Central memory CD8-positive, alpha-beta T cell (primary cell): ENCODE data around the gene CCDC194.

Source experiments
- ATAC-seq: fragments of 150-1000 bp; cut with Tn5 transposase; replicated peaks from 2 replicates; pipeline ENCODE4 v1.10.0; 2022; ENCODE audit warnings: mild to moderate bottlenecking, moderate FRiP score, moderate number of reproducible peaks; ENCODE audit not compliant: poor library complexity, severe bottlenecking; ENCODE audit errors: extremely low read depth
- DNase-seq, 2 donors: peaks; one replicate each; pipeline ENCODE4 v3.0.0; 2021; ENCODE audit warnings: low spot score in 2 of 2
- H3K27ac Mint-ChIP-seq: one replicate; pipeline ENCODE4 v1.8.0; 2022; ENCODE audit warnings: low read depth, mild to moderate bottlenecking, moderate library complexity, mixed read lengths
- H3K27me3 Mint-ChIP-seq: one replicate; pipeline ENCODE4 v1.8.0; 2022; ENCODE audit warnings: mixed read lengths
- H3K36me3 Mint-ChIP-seq: one replicate; pipeline ENCODE4 v1.8.0; 2022; ENCODE audit warnings: mild to moderate bottlenecking, moderate library complexity, mixed read lengths; ENCODE audit not compliant: insufficient read depth
- H3K4me1 Mint-ChIP-seq: one replicate; pipeline ENCODE4 v1.8.0; 2022; ENCODE audit warnings: mixed read lengths
- H3K4me3 Mint-ChIP-seq: one replicate; pipeline ENCODE4 v1.8.0; 2022; ENCODE audit warnings: mild to moderate bottlenecking, moderate library complexity, mixed read lengths
- H3K9me3 Mint-ChIP-seq: one replicate; pipeline ENCODE4 v1.8.0; 2022; ENCODE audit warnings: mixed read lengths

The CCDC194 gene

GRCh38 chr19:17352608-17353280 is 41.3 kb downstream of the CCDC194 start:
- ATAC-seq (no peak), DNase-seq (no peak)
- Mint-ChIP-seq H3K27ac (no peak overlapping the region), H3K36me3 (peaks cover 2% of the 10 kb centered on the region), H3K4me3 (no peak overlapping the region), H3K9me3 (no peaks in the 10 kb centered on the region), H3K4me1 (no peaks in the 10 kb centered on the region), H3K27me3 (peaks cover 42% of the 10 kb centered on the region)

GRCh38 chr19:17351815-17352435 is 42.1 kb downstream of the CCDC194 start:
- peaks cover 49% of the 10 kb centered on the region for H3K27me3 Mint-ChIP-seq
- no peaks in the 10 kb centered on the region for H3K4me1 Mint-ChIP-seq
- H3K36me3 Mint-ChIP-seq = peaks cover 2% of the 10 kb centered on the region
- no peaks in the 10 kb centered on the region for H3K9me3 Mint-ChIP-seq
- ATAC-seq (no peak), DNase-seq (no peak)
- H3K4me3 Mint-ChIP-seq = no peak overlapping the region
- no peak overlapping the region for H3K27ac Mint-ChIP-seq

GRCh38 chr19:17348700-17349099 is 45.3 kb downstream of the CCDC194 start:
- Mint-ChIP-seq H3K4me1 (peaks cover 6% of the 10 kb centered on the region), H3K27me3 (peaks cover 45% of the 10 kb centered on the region), H3K27ac (no peak overlapping the region), H3K4me3 (no peak overlapping the region), H3K9me3 (no peaks in the 10 kb centered on the region), H3K36me3 (peaks cover 2% of the 10 kb centered on the region)
- ATAC-seq = no peak
- no peak for DNase-seq

DNA sequence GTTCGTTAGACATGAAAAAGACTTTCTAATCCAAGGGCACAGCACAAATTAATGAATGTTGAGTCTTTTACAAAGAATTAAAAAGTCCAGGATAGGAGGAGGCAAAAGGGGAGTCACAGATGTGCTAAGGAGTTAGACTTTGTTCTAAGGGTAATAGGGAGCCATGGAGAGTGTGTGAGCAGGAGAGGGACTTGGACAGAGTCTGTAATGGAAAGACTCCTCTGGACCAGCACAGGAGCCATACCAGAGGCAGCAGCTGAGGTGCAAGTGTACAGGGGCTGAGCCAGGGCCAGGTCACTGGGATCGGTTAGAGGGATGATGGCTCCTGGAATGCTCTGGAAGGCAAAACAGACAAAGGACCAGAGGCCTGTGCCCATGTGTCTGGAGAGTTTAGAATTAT is 46.1 kb downstream of the CCDC194 start:
- H3K9me3 Mint-ChIP-seq = no peaks in the 10 kb centered on the region
- H3K27ac Mint-ChIP-seq = no peak overlapping the region
- no peak overlapping the region for H3K4me3 Mint-ChIP-seq
- ATAC-seq = no peak
- H3K27me3 Mint-ChIP-seq = peaks cover 36% of the 10 kb centered on the region
- no peak for DNase-seq
- H3K4me1 Mint-ChIP-seq = peaks cover 6% of the 10 kb centered on the region
- H3K36me3 Mint-ChIP-seq = no peaks in the 10 kb centered on the region

DNA sequence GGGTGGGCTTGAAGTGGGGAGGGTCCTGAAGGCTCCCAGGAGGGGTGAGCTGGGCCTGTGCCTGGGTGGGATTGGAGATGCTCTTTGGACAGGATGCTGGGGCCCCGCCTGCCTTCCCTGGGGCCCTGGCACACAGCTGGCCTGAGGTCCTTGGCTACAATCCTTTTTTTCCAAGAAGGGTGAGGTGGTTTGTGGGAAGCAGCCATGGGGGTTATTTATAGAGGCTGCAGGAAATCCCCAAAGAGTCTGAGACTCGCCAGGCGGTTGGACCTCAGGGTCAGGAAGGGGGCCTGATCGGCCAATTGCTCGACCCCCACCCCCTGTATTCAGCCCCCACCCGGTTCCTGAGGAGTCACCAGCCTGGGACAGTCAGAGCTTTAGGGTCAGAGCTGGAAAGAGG is 46.6 kb downstream of the CCDC194 start:
- H3K27ac Mint-ChIP-seq = no peak overlapping the region
- no peaks in the 10 kb centered on the region for H3K9me3 Mint-ChIP-seq
- ATAC-seq (no peak), DNase-seq (no peak)
- H3K4me1 Mint-ChIP-seq = peaks cover 6% of the 10 kb centered on the region
- peaks cover 33% of the 10 kb centered on the region for H3K27me3 Mint-ChIP-seq
- no peak overlapping the region for H3K4me3 Mint-ChIP-seq
- no peaks in the 10 kb centered on the region for H3K36me3 Mint-ChIP-seq

DNA sequence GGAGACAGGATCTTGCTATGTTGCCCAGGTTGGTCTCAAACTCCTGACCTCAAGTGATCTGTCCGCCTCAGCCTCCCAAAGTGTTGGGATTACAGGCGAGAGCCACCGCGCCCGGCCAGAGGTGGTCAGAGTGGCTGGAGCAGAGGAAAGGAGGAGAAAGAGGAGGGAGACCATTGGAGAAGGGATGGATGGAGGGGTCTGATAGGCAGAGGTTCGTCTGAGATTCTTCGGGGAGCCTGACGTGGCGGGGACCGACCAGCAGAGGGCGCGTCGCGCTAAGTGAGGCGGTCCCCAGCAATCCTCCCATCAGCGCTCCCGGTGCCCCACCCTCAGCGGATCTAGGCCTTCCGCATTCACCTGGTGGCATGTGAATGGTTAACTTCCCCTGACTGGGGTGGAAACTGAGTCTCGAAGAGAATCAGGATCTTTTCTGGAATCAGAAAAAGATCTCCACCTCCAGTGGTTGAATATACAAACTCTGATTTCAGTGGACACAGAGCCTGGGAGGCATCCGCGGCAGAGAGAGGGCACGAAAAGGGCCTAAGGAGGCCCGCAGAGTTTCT is 47.8 kb downstream of the CCDC194 start:
- H3K4me1 Mint-ChIP-seq = peaks cover 6% of the 10 kb centered on the region
- no peak overlapping the region for H3K4me3 Mint-ChIP-seq
- peak; percentile 75 for ATAC-seq
- no peaks in the 10 kb centered on the region for H3K9me3 Mint-ChIP-seq
- H3K27ac Mint-ChIP-seq = no peak overlapping the region
- DNase-seq = peak; percentile 60 to 78
- peaks cover 21% of the 10 kb centered on the region for H3K27me3 Mint-ChIP-seq
- H3K36me3 Mint-ChIP-seq = peaks cover 2% of the 10 kb centered on the region

DNA sequence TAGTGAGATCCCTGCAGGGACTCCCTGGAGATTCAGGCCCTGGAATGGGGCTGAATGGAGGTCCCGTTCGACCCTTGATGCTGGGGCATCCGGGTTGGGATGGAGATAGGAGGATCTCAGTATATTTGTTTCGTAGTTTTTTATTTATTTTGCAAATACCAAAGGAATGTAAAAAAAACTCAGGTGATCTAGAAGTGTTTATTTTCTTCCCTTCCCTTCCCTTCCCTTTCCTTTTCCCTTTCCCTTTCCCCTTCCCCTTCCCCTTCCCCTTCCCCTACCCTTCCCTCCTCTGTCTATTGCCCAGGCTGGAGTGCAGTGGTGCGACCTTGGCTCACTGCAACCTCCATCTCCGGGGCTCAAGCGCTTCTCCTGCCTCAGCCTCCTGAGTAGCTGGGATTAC is 52.2 kb downstream of the CCDC194 start:
- H3K27me3 Mint-ChIP-seq = no peaks in the 10 kb centered on the region
- H3K36me3 Mint-ChIP-seq = peaks cover 9% of the 10 kb centered on the region
- H3K9me3 Mint-ChIP-seq = no peaks in the 10 kb centered on the region
- H3K27ac Mint-ChIP-seq = no peak overlapping the region
- H3K4me3 Mint-ChIP-seq = no peak overlapping the region
- DNase-seq = no peak
- no peak for ATAC-seq
- peaks cover 15% of the 10 kb centered on the region for H3K4me1 Mint-ChIP-seq

DNA sequence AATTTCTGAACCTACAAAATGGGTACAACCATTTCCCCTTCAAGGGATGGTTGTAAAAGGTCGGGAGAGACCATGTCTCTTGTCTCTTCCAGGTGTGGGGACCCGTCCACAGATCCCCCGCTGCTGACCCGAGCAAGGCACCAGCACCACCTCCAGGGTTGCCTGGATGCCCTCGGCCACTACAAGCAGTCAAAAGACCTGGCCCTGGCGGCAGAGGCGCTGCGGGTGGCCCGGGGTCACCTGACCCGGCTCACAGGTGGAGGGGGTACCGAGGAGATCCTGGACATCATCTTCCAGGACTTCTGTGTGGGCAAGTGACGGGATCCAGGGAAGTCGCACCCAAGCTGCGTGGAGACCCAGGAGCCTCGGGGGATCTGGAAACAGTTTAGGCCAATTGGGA is 52.6 kb downstream of the CCDC194 start:
- Mint-ChIP-seq H3K4me3 (no peak overlapping the region), H3K4me1 (peaks cover 18% of the 10 kb centered on the region), H3K27ac (no peak overlapping the region), H3K36me3 (peaks cover 9% of the 10 kb centered on the region), H3K27me3 (no peaks in the 10 kb centered on the region), H3K9me3 (no peaks in the 10 kb centered on the region)
- no peak for DNase-seq
- ATAC-seq = no peak

DNA sequence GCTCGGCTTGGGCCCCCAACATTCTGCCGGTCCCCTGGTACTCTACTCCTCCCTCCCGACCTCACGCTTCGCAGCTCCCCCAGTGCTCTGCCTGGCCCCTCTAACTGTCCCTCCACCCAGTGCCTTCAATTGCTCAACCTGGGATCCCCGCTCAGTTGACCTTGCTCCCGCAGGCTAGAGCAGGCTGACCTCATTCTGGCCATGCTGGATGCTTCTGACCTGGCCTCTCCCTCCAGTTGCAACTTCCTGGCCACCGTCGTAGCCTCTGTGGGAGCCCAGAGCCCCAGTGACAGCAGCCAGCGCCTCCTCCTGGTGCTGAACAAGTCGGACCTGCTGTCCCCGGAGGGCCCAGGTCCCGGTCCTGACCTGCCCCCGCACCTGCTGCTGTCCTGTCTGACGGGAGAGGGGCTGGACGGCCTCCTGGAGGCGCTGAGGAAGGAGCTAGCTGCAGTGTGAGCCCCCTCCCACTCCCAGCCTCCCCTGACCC is 53.1 kb downstream of the CCDC194 start:
- H3K27ac Mint-ChIP-seq = no peak overlapping the region
- DNase-seq = no peak
- H3K9me3 Mint-ChIP-seq = no peaks in the 10 kb centered on the region
- no peak for ATAC-seq
- H3K27me3 Mint-ChIP-seq = no peaks in the 10 kb centered on the region
- H3K36me3 Mint-ChIP-seq = peaks cover 9% of the 10 kb centered on the region
- H3K4me3 Mint-ChIP-seq = no peak overlapping the region
- H3K4me1 Mint-ChIP-seq = peaks cover 14% of the 10 kb centered on the region
